GM23338 (cell line): ENCODE data around the gene PLA2G6. TPM values are rescaled to one million over a fixed set of nuclear protein-coding genes. Genes with fewer than 3 reads are reported as not detected.

Source experiments
- ATAC-seq: fragments of 200-7000 bp; cut with Tn5 transposase; 3 replicates; pipeline ENCODE4 v1.9.1; 2020
- DNase-seq: peaks from one replicate; pipeline ENCODE4 v3.0.0-alpha.2; 2015; ENCODE audit warnings: low spot score
- H2AFZ ChIP-seq: fragments of 200-600 bp; sonication (generic); 2 replicates; pipeline ENCODE4 v1.8.0; 2016; ENCODE audit warnings: antibody characterized with exemption, mild to moderate bottlenecking, moderate library complexity
- H3F3A ChIP-seq: fragments of 200-600 bp; sonication (generic); replicated peaks from 2 replicates; pipeline ENCODE4 v1.8.0; 2017; ENCODE audit warnings: antibody characterized with exemption, mixed run types, low read depth
- H3K27ac ChIP-seq: fragments of 200-600 bp; sonication (generic); 2 replicates; pipeline ENCODE4 v1.6.1; 2016; ENCODE audit warnings: low read depth
- H3K27me3 ChIP-seq: fragments of 200-600 bp; sonication (generic); 2 replicates; pipeline ENCODE4 v1.8.0; 2016; ENCODE audit warnings: mild to moderate bottlenecking, mixed run types, moderate library complexity; ENCODE audit not compliant: insufficient read depth
- H3K36me3 ChIP-seq: fragments of 200-600 bp; sonication (generic); 2 replicates; pipeline ENCODE4 v1.8.0; 2016; ENCODE audit warnings: mild to moderate bottlenecking; ENCODE audit not compliant: insufficient read depth
- H3K4me1 ChIP-seq: fragments of 200-600 bp; sonication (generic); 2 replicates; pipeline ENCODE4 v1.8.0; 2016; ENCODE audit warnings: mild to moderate bottlenecking, moderate library complexity; ENCODE audit not compliant: insufficient read depth
- H3K4me2 ChIP-seq: fragments of 200-600 bp; sonication (generic); 2 replicates; pipeline ENCODE4 v1.7.1; 2017; ENCODE audit warnings: mixed run types
- H3K4me3 ChIP-seq: fragments of 200-600 bp; sonication (generic); 2 replicates; pipeline ENCODE4 v1.6.1; 2016; ENCODE audit warnings: mixed run types
- H3K79me2 ChIP-seq: fragments of 200-600 bp; sonication (generic); replicated peaks from 2 replicates; pipeline ENCODE4 v1.8.0; 2017; ENCODE audit warnings: mild to moderate bottlenecking; ENCODE audit not compliant: insufficient read depth
- H3K9me2 ChIP-seq: fragments of 200-600 bp; sonication (generic); 2 replicates; pipeline ENCODE4 v1.8.0; 2017; ENCODE audit not compliant: insufficient read depth
- H4K20me1 ChIP-seq: fragments of 200-600 bp; sonication (generic); replicated peaks from 2 replicates; pipeline ENCODE4 v1.8.0; 2017; ENCODE audit warnings: mild to moderate bottlenecking; ENCODE audit not compliant: insufficient read depth
- H3K27ac Mint-ChIP-seq: 2 replicates; pipeline ENCODE4 v1.8.0; 2020; ENCODE audit warnings: inconsistent platforms, mild to moderate bottlenecking, moderate library complexity, mixed read lengths
- H3K27me3 Mint-ChIP-seq: 3 replicates; pipeline ENCODE4 v1.8.0; 2022; ENCODE audit warnings: low read depth, mild to moderate bottlenecking, moderate library complexity, mixed read lengths, inconsistent platforms; ENCODE audit not compliant: insufficient read depth, poor library complexity
- H3K36me3 Mint-ChIP-seq: 3 replicates; pipeline ENCODE4 v1.8.0; 2021; ENCODE audit warnings: low read depth, mild to moderate bottlenecking, inconsistent platforms, moderate library complexity, mixed read lengths
- H3K4me1 Mint-ChIP-seq: 3 replicates; pipeline ENCODE4 v1.8.0; 2020; ENCODE audit warnings: mild to moderate bottlenecking, inconsistent platforms, mixed read lengths
- H3K4me3 Mint-ChIP-seq: 3 replicates; pipeline ENCODE4 v1.8.0; 2021; ENCODE audit warnings: moderate library complexity, mild to moderate bottlenecking, inconsistent platforms, mixed read lengths
- H3K9me3 Mint-ChIP-seq: 3 replicates; pipeline ENCODE4 v1.8.0; 2020; ENCODE audit warnings: moderate library complexity, mild to moderate bottlenecking, inconsistent platforms, mixed read lengths
- CREB1 ChIP-seq: fragments of 250-450 bp; sonication (Bioruptor Pico); IDR thresholded peaks from 2 replicates; pipeline ENCODE4 v1.5.0; 2020; ENCODE audit warnings: low read depth, mild to moderate bottlenecking, moderate library complexity
- EZH2 ChIP-seq: fragments of 200-600 bp; sonication (generic); IDR thresholded peaks from one replicate; pipeline ENCODE4 v1.8.0; 2017; ENCODE audit warnings: antibody characterized with exemption, mild to moderate bottlenecking, low read depth; ENCODE audit not compliant: unreplicated experiment
- EZH2phosphoT487 ChIP-seq: fragments of 200-600 bp; sonication (generic); IDR thresholded peaks from one replicate; pipeline ENCODE4 v1.8.1; 2018; ENCODE audit warnings: antibody characterized with exemption; ENCODE audit not compliant: unreplicated experiment
- JUNB ChIP-seq: IDR thresholded peaks from one replicate; pipeline ENCODE4 v1.6.1; 2016; ENCODE audit warnings: antibody characterized with exemption; ENCODE audit not compliant: unreplicated experiment
- NANOG ChIP-seq: IDR thresholded peaks from 2 replicates; pipeline ENCODE4 v1.6.1; 2016; ENCODE audit warnings: antibody characterized with exemption, borderline replicate concordance
- POLR2AphosphoS5 ChIP-seq: IDR thresholded peaks from 2 replicates; pipeline ENCODE4 v1.6.1; 2016; ENCODE audit warnings: antibody characterized with exemption, low read depth
- STAT1 ChIP-seq: IDR thresholded peaks from one replicate; pipeline ENCODE4 v1.6.1; 2016; ENCODE audit warnings: antibody characterized with exemption; ENCODE audit not compliant: unreplicated experiment
- ZNF114 ChIP-seq: fragments of 250-450 bp; sonication (Bioruptor Pico); IDR thresholded peaks from 2 replicates; pipeline ENCODE4 v1.5.0; 2020; ENCODE audit warnings: mild to moderate bottlenecking, moderate library complexity
- ZNF331 ChIP-seq: fragments of 250-450 bp; sonication (Bioruptor Pico); IDR thresholded peaks from 2 replicates; pipeline ENCODE4 v1.5.0; 2020; ENCODE audit warnings: low read depth, mild to moderate bottlenecking, moderate library complexity
- polyA plus RNA-seq: library from polyadenylated mRNA; unstranded; fragments of >200 nt; fragmentation: Nextera tagmentation; extraction: Ambion mirVana; gene quantifications from 2 replicates; pipeline ENCODE4 v1.2.1, GENCODE V29; 2016
- total RNA-seq: library from RNA; depleted of rRNA; stranded (reverse); fragments of >200 nt; shearing (Covaris generic); gene quantifications from 2 replicates; pipeline ENCODE4 v1.2.3, GENCODE V29; 2014
- TF ChIP-seq, protein P1 (sequence below): fragments of 250-450 bp; sonication (Bioruptor Pico); IDR thresholded peaks from 2 replicates; pipeline ENCODE4 v1.5.0; 2020; ENCODE audit warnings: mild to moderate bottlenecking, moderate library complexity
- TF ChIP-seq, protein P2 (sequence below), 2 experiments: fragments of 200-600 bp in 1 of 2; sonication (generic) in 1 of 2; conservative IDR thresholded peaks; 2 replicates each; pipeline versions ENCODE4 v1.5.1 to v1.6.1; 2016 to 2017; ENCODE audit warnings: antibody characterized with exemption in 2 of 2, low read depth in 2 of 2, mild to moderate bottlenecking in 2 of 2, moderate library complexity in 1 of 2
- TF ChIP-seq, protein P3 (sequence below): IDR thresholded peaks from 2 replicates; pipeline ENCODE4 v1.6.1; 2016; ENCODE audit warnings: antibody characterized with exemption
- TF ChIP-seq, protein P4 (sequence below): IDR thresholded peaks from one replicate; pipeline ENCODE4 v1.6.1; 2018; ENCODE audit warnings: antibody characterized with exemption; ENCODE audit not compliant: unreplicated experiment

PLA2G6 gene
- total and polyA plus RNA-seq, 2 experiments from 2014 or later, result 4.5 to 12.6 TPM

DNA sequence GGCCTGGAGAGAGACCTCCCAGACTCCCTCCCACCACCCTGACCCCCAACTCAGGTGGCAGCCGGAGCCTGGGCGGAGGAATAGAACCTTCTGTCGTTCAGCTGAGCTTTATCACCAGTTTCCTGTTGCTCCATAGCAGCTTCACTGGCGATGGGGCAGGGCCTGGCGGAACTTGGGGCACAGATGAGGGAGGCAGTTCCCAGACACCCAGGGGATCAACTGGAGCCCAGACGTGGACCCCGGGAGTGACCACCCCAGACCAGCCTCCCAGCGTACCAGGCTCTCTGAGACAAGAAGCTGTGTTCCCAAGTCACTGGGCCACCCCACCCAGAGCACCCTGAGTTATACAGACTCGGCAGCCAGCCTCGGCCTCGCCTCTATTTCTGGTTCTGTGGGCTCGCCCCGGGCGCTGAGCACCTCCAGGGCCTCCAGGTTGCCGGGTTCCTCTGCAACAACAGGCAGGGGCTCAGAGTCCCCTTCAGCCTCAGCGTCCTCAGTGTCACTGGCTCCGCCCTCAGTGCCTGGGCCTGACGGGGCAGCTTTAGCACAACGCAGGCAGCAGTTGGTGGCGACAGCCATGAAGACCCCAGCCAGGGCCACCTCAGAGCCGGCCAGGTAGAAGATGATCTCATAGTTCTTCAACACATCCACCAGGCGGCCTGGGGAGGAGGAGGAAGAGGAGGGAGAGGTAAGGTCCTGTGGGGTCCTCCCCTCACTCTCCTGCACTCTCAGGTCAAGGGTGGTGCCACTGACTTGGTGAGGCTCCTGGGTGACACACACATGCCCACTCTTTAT is 103.4 kb downstream of the PLA2G6 start:
- H3K36me3 Mint-ChIP-seq, result peaks cover 6% of the 10 kb centered on the region; the same call in 2 of the 3 replicates

More for the DNA sequence above, 103.4 kb downstream of the PLA2G6 start:
- Histone ChIP-seq H3K4me2 (no peak overlapping the region), H3K4me3 (no peak overlapping the region), H3K79me2 (no peaks in the 10 kb centered on the region), H3K27ac (no peak overlapping the region), H2AFZ (no peak overlapping the region), H3K4me1 (peaks cover 16% of the 10 kb centered on the region; the same call in 1 of the 2 replicates), H3K27me3 (peaks cover 38% of the 10 kb centered on the region), H3F3A (no peaks in the 10 kb centered on the region), H4K20me1 (no peaks in the 10 kb centered on the region; the same call in 1 of the 2 replicates), H3K36me3 (no peaks in the 10 kb centered on the region), H3K9me2 (no peaks in the 10 kb centered on the region)
- H3K9me3 Mint-ChIP-seq, result no peaks in the 10 kb centered on the region
- H3K27ac Mint-ChIP-seq, result no peak overlapping the region
- peaks cover 31% of the 10 kb centered on the region for H3K27me3 Mint-ChIP-seq
- TF ChIP-seq POLR2AphosphoS5 (no peak), CREB1 (CRISPR knock-in tag) (no peak), ZNF331 (CRISPR knock-in tag) (no peak), EZH2phosphoT487 (no peak), NANOG (no peak), EZH2 (no peak), STAT1 (no peak), JUNB (no peak), ZNF114 (CRISPR knock-in tag) (no peak)
- TF ChIP-seq, protein P1, sequence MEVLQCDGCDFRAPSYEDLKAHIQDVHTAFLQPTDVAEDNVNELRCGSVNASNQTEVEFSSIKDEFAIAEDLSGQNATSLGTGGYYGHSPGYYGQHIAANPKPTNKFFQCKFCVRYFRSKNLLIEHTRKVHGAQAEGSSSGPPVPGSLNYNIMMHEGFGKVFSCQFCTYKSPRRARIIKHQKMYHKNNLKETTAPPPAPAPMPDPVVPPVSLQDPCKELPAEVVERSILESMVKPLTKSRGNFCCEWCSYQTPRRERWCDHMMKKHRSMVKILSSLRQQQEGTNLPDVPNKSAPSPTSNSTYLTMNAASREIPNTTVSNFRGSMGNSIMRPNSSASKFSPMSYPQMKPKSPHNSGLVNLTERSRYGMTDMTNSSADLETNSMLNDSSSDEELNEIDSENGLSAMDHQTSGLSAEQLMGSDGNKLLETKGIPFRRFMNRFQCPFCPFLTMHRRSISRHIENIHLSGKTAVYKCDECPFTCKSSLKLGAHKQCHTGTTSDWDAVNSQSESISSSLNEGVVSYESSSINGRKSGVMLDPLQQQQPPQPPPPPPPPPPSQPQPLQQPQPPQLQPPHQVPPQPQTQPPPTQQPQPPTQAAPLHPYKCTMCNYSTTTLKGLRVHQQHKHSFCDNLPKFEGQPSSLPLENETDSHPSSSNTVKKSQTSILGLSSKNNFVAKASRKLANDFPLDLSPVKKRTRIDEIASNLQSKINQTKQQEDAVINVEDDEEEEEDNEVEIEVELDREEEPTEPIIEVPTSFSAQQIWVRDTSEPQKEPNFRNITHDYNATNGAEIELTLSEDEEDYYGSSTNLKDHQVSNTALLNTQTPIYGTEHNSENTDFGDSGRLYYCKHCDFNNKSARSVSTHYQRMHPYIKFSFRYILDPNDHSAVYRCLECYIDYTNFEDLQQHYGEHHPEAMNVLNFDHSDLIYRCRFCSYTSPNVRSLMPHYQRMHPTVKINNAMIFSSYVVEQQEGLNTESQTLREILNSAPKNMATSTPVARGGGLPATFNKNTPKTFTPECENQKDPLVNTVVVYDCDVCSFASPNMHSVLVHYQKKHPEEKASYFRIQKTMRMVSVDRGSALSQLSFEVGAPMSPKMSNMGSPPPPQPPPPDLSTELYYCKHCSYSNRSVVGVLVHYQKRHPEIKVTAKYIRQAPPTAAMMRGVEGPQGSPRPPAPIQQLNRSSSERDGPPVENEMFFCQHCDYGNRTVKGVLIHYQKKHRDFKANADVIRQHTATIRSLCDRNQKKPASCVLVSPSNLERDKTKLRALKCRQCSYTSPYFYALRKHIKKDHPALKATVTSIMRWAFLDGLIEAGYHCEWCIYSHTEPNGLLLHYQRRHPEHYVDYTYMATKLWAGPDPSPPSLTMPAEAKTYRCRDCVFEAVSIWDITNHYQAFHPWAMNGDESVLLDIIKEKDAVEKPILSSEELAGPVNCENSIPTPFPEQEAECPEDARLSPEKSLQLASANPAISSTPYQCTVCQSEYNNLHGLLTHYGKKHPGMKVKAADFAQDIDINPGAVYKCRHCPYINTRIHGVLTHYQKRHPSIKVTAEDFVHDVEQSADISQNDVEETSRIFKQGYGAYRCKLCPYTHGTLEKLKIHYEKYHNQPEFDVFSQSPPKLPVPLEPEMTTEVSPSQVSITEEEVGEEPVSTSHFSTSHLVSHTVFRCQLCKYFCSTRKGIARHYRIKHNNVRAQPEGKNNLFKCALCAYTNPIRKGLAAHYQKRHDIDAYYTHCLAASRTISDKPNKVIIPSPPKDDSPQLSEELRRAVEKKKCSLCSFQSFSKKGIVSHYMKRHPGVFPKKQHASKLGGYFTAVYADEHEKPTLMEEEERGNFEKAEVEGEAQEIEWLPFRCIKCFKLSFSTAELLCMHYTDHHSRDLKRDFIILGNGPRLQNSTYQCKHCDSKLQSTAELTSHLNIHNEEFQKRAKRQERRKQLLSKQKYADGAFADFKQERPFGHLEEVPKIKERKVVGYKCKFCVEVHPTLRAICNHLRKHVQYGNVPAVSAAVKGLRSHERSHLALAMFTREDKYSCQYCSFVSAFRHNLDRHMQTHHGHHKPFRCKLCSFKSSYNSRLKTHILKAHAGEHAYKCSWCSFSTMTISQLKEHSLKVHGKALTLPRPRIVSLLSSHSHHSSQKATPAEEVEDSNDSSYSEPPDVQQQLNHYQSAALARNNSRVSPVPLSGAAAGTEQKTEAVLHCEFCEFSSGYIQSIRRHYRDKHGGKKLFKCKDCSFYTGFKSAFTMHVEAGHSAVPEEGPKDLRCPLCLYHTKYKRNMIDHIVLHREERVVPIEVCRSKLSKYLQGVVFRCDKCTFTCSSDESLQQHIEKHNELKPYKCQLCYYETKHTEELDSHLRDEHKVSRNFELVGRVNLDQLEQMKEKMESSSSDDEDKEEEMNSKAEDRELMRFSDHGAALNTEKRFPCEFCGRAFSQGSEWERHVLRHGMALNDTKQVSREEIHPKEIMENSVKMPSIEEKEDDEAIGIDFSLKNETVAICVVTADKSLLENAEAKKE (CRISPR knock-in tag), result no peak
- TF ChIP-seq, protein P2, sequence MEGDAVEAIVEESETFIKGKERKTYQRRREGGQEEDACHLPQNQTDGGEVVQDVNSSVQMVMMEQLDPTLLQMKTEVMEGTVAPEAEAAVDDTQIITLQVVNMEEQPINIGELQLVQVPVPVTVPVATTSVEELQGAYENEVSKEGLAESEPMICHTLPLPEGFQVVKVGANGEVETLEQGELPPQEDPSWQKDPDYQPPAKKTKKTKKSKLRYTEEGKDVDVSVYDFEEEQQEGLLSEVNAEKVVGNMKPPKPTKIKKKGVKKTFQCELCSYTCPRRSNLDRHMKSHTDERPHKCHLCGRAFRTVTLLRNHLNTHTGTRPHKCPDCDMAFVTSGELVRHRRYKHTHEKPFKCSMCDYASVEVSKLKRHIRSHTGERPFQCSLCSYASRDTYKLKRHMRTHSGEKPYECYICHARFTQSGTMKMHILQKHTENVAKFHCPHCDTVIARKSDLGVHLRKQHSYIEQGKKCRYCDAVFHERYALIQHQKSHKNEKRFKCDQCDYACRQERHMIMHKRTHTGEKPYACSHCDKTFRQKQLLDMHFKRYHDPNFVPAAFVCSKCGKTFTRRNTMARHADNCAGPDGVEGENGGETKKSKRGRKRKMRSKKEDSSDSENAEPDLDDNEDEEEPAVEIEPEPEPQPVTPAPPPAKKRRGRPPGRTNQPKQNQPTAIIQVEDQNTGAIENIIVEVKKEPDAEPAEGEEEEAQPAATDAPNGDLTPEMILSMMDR (conservative IDR thresholded peaks at IDR 0.05; ENCODE audit: low read depth in 2 of 2), result no peak
- TF ChIP-seq, protein P3, sequence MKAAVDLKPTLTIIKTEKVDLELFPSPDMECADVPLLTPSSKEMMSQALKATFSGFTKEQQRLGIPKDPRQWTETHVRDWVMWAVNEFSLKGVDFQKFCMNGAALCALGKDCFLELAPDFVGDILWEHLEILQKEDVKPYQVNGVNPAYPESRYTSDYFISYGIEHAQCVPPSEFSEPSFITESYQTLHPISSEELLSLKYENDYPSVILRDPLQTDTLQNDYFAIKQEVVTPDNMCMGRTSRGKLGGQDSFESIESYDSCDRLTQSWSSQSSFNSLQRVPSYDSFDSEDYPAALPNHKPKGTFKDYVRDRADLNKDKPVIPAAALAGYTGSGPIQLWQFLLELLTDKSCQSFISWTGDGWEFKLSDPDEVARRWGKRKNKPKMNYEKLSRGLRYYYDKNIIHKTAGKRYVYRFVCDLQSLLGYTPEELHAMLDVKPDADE, result no peak
- TF ChIP-seq, protein P4, sequence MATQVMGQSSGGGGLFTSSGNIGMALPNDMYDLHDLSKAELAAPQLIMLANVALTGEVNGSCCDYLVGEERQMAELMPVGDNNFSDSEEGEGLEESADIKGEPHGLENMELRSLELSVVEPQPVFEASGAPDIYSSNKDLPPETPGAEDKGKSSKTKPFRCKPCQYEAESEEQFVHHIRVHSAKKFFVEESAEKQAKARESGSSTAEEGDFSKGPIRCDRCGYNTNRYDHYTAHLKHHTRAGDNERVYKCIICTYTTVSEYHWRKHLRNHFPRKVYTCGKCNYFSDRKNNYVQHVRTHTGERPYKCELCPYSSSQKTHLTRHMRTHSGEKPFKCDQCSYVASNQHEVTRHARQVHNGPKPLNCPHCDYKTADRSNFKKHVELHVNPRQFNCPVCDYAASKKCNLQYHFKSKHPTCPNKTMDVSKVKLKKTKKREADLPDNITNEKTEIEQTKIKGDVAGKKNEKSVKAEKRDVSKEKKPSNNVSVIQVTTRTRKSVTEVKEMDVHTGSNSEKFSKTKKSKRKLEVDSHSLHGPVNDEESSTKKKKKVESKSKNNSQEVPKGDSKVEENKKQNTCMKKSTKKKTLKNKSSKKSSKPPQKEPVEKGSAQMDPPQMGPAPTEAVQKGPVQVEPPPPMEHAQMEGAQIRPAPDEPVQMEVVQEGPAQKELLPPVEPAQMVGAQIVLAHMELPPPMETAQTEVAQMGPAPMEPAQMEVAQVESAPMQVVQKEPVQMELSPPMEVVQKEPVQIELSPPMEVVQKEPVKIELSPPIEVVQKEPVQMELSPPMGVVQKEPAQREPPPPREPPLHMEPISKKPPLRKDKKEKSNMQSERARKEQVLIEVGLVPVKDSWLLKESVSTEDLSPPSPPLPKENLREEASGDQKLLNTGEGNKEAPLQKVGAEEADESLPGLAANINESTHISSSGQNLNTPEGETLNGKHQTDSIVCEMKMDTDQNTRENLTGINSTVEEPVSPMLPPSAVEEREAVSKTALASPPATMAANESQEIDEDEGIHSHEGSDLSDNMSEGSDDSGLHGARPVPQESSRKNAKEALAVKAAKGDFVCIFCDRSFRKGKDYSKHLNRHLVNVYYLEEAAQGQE, result no peak
- ATAC-seq, result no peak
- peaks cover 6% of the 10 kb centered on the region; the same call in 2 of the 3 replicates for H3K4me1 Mint-ChIP-seq
- no peak for DNase-seq
- H3K4me3 Mint-ChIP-seq, result no peak overlapping the region
